Measurements from ENCODE around the gene KCNJ2. TPM values are rescaled to one million over a fixed set of nuclear protein-coding genes. Genes with fewer than 3 reads are reported as not detected.

Gene KCNJ2
- total RNA-seq, 1 experiment from 2014 or later = not detected

DNA sequence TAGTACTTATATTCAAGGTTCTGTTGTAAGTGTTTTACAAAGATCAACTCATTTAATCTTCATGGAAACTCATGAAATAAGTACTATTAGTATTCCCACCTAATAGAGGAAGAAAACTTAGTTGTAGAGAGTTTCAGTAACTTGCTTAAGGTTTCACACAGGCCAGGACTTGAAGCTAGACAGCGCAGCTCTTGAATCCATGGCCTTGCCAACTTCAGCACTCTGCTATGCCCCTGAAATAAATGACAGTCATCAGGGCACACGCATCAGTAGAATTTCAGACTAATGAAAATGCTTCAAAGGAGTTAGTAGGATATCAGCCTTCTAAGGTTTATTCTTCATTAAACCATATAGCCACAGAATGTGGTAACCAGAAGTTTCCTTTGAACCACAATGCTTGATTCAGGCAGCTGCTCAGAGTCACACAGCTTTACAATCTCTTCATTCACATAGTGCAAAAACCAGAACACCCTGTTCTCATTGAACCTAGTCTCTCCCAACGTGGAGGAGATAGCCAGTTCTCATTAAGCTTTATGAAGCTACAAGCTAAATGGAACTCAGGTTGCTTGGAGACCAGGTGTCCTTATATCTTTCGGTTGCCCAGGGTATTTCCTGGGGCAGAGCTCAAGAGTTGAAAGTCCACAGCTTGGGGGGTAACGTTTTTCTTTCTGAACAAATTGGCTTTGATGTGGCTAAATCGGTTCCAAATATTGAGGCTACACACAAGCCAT lies 39.7 kb downstream of the KCNJ2 start:
- H2AFZ ChIP-seq (ENCODE audit: low read depth, low read length, poor library complexity, severe bottlenecking) = no peak overlapping the region
- H3K4me3 ChIP-seq (replicated peaks in 1 of 2; ENCODE audit: low read depth in 1 of 2, low read length in 2 of 2) = no peak overlapping the region
- no peaks in the 10 kb centered on the region for H3K27me3 ChIP-seq (ENCODE audit: insufficient read depth, low read length)
- DNase-seq (ENCODE audit: low read depth, low spot score) (no peak), ATAC-seq (no peak)
- no peak overlapping the region for H3K9ac ChIP-seq (ENCODE audit: low read length)
- H3K36me3 ChIP-seq (ENCODE audit: control insufficient read depth in 1 of 2, insufficient read depth in 2 of 2, low read length in 2 of 2) = no peaks in the 10 kb centered on the region
- no peak overlapping the region for H3K27ac ChIP-seq (ENCODE audit: low read depth, low read length)
- peaks cover 0 to 14% of the 10 kb centered on the region in 2 experiments; a peak in 1 of 4 replicates for H3K9me3 ChIP-seq (ENCODE audit: control insufficient read depth in 1 of 2, insufficient read depth in 1 of 2, low read depth in 1 of 2, low read length in 2 of 2)
- H3K4me1 ChIP-seq (ENCODE audit: control insufficient read depth in 1 of 2, insufficient read depth in 2 of 2, low read length in 2 of 2) = no peaks in the 10 kb centered on the region
- TF ChIP-seq, protein P1, sequence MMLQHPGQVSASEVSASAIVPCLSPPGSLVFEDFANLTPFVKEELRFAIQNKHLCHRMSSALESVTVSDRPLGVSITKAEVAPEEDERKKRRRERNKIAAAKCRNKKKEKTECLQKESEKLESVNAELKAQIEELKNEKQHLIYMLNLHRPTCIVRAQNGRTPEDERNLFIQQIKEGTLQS (IDR thresholded peaks at IDR 0.05) = no peak
- TF ChIP-seq YY1 (IDR thresholded peaks at IDR 0.05; ENCODE audit: extremely low read depth, insufficient replicate concordance, low read depth, low read length) (no peak), CEBPB (IDR thresholded peaks at IDR 0.05; ENCODE audit: low read depth) (no peak), JUND (IDR thresholded peaks at IDR 0.05) (no peak), EZH2 (IDR thresholded peaks at IDR 0.05) (no peak), TCF7L2 (IDR thresholded peaks at IDR 0.05; ENCODE audit: borderline replicate concordance, extremely low read depth, insufficient read depth, insufficient read length) (no peak), SIN3A (IDR thresholded peaks at IDR 0.05; ENCODE audit: low read depth) (no peak), FOSL1 (IDR thresholded peaks at IDR 0.05; ENCODE audit: low read depth) (no peak), RAD21 (IDR thresholded peaks at IDR 0.05; ENCODE audit: low read depth) (no peak), SP1 (IDR thresholded peaks at IDR 0.05; ENCODE audit: low read depth) (no peak), ZNF274 (IDR thresholded peaks at IDR 0.05; ENCODE audit: low read depth, low read length) (no peak), POLR2AphosphoS5 (IDR thresholded peaks at IDR 0.05; ENCODE audit: low read depth, low read length) (no peak), EGR1 (IDR thresholded peaks at IDR 0.05; ENCODE audit: low read depth) (no peak), ELF1 (IDR thresholded peaks at IDR 0.05; ENCODE audit: borderline replicate concordance, low read depth) (no peak), EZH2phosphoT487 (IDR thresholded peaks at IDR 0.05; ENCODE audit: borderline replicate concordance) (no peak), CBX3 (IDR thresholded peaks at IDR 0.05; ENCODE audit: low read depth) (no peak)
- TF ChIP-seq, protein P2, sequence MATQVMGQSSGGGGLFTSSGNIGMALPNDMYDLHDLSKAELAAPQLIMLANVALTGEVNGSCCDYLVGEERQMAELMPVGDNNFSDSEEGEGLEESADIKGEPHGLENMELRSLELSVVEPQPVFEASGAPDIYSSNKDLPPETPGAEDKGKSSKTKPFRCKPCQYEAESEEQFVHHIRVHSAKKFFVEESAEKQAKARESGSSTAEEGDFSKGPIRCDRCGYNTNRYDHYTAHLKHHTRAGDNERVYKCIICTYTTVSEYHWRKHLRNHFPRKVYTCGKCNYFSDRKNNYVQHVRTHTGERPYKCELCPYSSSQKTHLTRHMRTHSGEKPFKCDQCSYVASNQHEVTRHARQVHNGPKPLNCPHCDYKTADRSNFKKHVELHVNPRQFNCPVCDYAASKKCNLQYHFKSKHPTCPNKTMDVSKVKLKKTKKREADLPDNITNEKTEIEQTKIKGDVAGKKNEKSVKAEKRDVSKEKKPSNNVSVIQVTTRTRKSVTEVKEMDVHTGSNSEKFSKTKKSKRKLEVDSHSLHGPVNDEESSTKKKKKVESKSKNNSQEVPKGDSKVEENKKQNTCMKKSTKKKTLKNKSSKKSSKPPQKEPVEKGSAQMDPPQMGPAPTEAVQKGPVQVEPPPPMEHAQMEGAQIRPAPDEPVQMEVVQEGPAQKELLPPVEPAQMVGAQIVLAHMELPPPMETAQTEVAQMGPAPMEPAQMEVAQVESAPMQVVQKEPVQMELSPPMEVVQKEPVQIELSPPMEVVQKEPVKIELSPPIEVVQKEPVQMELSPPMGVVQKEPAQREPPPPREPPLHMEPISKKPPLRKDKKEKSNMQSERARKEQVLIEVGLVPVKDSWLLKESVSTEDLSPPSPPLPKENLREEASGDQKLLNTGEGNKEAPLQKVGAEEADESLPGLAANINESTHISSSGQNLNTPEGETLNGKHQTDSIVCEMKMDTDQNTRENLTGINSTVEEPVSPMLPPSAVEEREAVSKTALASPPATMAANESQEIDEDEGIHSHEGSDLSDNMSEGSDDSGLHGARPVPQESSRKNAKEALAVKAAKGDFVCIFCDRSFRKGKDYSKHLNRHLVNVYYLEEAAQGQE (IDR thresholded peaks at IDR 0.05; ENCODE audit: low read depth) = no peak
- TF ChIP-seq, protein P3, sequence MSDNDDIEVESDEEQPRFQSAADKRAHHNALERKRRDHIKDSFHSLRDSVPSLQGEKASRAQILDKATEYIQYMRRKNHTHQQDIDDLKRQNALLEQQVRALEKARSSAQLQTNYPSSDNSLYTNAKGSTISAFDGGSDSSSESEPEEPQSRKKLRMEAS (IDR thresholded peaks at IDR 0.05) = no peak
- TF ChIP-seq, protein P4, sequence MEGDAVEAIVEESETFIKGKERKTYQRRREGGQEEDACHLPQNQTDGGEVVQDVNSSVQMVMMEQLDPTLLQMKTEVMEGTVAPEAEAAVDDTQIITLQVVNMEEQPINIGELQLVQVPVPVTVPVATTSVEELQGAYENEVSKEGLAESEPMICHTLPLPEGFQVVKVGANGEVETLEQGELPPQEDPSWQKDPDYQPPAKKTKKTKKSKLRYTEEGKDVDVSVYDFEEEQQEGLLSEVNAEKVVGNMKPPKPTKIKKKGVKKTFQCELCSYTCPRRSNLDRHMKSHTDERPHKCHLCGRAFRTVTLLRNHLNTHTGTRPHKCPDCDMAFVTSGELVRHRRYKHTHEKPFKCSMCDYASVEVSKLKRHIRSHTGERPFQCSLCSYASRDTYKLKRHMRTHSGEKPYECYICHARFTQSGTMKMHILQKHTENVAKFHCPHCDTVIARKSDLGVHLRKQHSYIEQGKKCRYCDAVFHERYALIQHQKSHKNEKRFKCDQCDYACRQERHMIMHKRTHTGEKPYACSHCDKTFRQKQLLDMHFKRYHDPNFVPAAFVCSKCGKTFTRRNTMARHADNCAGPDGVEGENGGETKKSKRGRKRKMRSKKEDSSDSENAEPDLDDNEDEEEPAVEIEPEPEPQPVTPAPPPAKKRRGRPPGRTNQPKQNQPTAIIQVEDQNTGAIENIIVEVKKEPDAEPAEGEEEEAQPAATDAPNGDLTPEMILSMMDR (IDR thresholded peaks at IDR 0.05 in 2 of 3, conservative IDR thresholded peaks at IDR 0.05 in 1 of 3; ENCODE audit: borderline replicate concordance in 1 of 3, insufficient read depth in 1 of 3, low read depth in 2 of 3, low read length in 2 of 3) = no peak
- TF ChIP-seq, protein P5, sequence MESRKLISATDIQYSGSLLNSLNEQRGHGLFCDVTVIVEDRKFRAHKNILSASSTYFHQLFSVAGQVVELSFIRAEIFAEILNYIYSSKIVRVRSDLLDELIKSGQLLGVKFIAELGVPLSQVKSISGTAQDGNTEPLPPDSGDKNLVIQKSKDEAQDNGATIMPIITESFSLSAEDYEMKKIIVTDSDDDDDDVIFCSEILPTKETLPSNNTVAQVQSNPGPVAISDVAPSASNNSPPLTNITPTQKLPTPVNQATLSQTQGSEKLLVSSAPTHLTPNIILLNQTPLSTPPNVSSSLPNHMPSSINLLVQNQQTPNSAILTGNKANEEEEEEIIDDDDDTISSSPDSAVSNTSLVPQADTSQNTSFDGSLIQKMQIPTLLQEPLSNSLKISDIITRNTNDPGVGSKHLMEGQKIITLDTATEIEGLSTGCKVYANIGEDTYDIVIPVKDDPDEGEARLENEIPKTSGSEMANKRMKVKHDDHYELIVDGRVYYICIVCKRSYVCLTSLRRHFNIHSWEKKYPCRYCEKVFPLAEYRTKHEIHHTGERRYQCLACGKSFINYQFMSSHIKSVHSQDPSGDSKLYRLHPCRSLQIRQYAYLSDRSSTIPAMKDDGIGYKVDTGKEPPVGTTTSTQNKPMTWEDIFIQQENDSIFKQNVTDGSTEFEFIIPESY (IDR thresholded peaks at IDR 0.05; ENCODE audit: extremely low read depth, insufficient replicate concordance, low read length) = no peak
- intact Hi-C loops (cut with micrococcal nuclease) = no loop called here
- ChIA-PET CTCF (no interaction called here), RAD21 (ENCODE audit: low non-redundant PET in 1 of 2, low total read pairs in 2 of 2, uncharacterized antibody in 2 of 2, unreplicated experiment in 2 of 2) (no interaction called here), POLR2A (no interaction called here)
- no TSS peak for BruUV-seq (replicated peaks)
- H4K20me1 ChIP-seq (ENCODE audit: insufficient read depth) = no peaks in the 10 kb centered on the region
- no peaks in the 10 kb centered on the region for H3K9me2 ChIP-seq (ENCODE audit: insufficient read depth)
- no peaks in the 10 kb centered on the region for H3K79me2 ChIP-seq (ENCODE audit: insufficient read depth, low read length)
- no peak overlapping the region for H3K4me2 ChIP-seq (ENCODE audit: low read length)

Measured in HCT116 (cell line).